ENCODE measurements around the gene OAT. TPM values are rescaled to one million over a fixed set of nuclear protein-coding genes. Genes with fewer than 3 reads are reported as not detected.

Gene OAT
- total RNA-seq, 2 donors from 2014 or later, result 33.4 to 37.5 TPM

GRCh38 chr10:124385627-124386185, 33.0 kb downstream of the OAT start:
- DNase-seq (ENCODE audit: low spot score) (no peak), ATAC-seq (no peak)
- H3K4me3 Mint-ChIP-seq, result no peak overlapping the region
- no peaks in the 10 kb centered on the region for H3K4me1 Mint-ChIP-seq (ENCODE audit: low read depth in 2 of 2)
- no peaks in the 10 kb centered on the region for H3K36me3 Mint-ChIP-seq
- H3K27me3 Mint-ChIP-seq, result peaks cover 11 to 20% of the 10 kb centered on the region in 2 donors
- no peak overlapping the region for H3K27ac Mint-ChIP-seq
- no peaks in the 10 kb centered on the region for H3K9me3 Mint-ChIP-seq

DNA sequence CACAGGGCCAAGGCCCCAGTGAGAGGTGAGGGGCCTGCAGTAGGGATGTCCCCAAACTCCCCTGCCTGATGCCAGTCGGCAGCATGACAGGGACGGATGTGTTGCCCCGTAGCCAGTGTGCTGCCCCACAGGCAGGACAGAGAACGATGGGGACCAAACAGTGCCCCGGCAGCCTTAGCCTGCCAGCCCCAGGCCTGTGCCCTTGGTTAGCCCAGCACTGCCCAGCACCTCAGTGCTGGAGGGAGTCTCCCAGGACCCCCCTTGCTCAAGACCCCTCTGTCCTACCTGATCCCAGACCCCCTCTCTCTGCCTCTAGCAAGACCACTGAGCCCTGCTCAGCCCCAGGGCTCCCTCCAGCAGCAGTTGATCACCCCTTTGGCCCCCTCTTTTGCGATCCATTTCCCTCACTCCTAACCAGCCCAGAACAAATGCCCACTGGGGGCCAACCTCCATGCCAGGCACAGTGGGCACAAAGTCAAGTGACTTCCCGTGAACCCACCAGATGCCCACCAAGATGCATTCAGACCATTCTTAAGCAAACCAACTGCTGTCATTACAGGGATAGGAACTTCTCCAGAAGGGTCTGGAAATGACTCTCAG, 34.0 kb downstream of the OAT start:
- Mint-ChIP-seq H3K27me3 (peaks cover 22 to 30% of the 10 kb centered on the region in 2 donors), H3K4me1 (ENCODE audit: low read depth in 2 of 2) (no peaks in the 10 kb centered on the region), H3K36me3 (no peaks in the 10 kb centered on the region), H3K9me3 (no peaks in the 10 kb centered on the region), H3K27ac (no peak overlapping the region), H3K4me3 (no peak overlapping the region)
- ATAC-seq (no peak), DNase-seq (ENCODE audit: low spot score) (no peak)

DNA sequence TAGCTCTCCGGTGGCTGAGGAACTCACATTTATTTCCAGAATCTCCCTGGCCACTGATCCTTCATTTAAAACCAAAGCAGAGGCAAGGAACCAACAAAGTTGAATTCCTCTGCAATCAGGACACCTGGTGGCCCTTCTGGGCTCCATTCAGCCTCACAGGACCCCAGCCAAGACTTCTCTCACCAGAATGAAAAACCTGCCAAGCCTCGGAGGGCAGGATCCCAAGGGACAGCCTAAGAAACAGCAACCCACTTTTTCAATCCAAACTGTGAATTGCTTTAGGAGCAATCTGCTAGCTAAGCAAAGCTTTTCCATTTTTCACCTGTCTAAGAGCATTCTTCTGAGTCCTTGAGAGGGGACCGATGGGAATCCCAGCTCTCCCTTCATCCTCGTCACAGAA, 34.6 kb downstream of the OAT start:
- Mint-ChIP-seq H3K27me3 (peaks cover 22 to 31% of the 10 kb centered on the region in 2 donors), H3K27ac (no peak overlapping the region), H3K4me3 (no peak overlapping the region), H3K9me3 (no peaks in the 10 kb centered on the region), H3K4me1 (ENCODE audit: low read depth in 2 of 2) (no peaks in the 10 kb centered on the region), H3K36me3 (no peaks in the 10 kb centered on the region)
- ATAC-seq, result no peak
- DNase-seq (ENCODE audit: low spot score), result no peak

- ATAC-seq, result no peak
- H3K9me3 Mint-ChIP-seq, result no peaks in the 10 kb centered on the region
These were observed 35.2 kb downstream of the OAT start for GRCh38 chr10:124383496-124383895.

GRCh38 chr10:124381011-124381611, 37.6 kb downstream of the OAT start:
- Mint-ChIP-seq H3K27me3 (peaks cover 37 to 41% of the 10 kb centered on the region in 2 donors), H3K4me3 (no peak overlapping the region), H3K27ac (no peak overlapping the region), H3K4me1 (ENCODE audit: low read depth in 2 of 2) (no peaks in the 10 kb centered on the region), H3K9me3 (no peaks in the 10 kb centered on the region), H3K36me3 (no peaks in the 10 kb centered on the region)
- DNase-seq (ENCODE audit: low spot score), result no peak
- no peak for ATAC-seq

More at GRCh38 chr10:124383496-124383895, 35.2 kb downstream of the OAT start:
- H3K27ac Mint-ChIP-seq, result no peak overlapping the region
- no peaks in the 10 kb centered on the region for H3K4me1 Mint-ChIP-seq (ENCODE audit: low read depth in 2 of 2)
- no peak overlapping the region for H3K4me3 Mint-ChIP-seq
- no peaks in the 10 kb centered on the region for H3K36me3 Mint-ChIP-seq
- no peak for DNase-seq (ENCODE audit: low spot score)
- H3K27me3 Mint-ChIP-seq, result peaks cover 27 to 33% of the 10 kb centered on the region in 2 donors

DNA sequence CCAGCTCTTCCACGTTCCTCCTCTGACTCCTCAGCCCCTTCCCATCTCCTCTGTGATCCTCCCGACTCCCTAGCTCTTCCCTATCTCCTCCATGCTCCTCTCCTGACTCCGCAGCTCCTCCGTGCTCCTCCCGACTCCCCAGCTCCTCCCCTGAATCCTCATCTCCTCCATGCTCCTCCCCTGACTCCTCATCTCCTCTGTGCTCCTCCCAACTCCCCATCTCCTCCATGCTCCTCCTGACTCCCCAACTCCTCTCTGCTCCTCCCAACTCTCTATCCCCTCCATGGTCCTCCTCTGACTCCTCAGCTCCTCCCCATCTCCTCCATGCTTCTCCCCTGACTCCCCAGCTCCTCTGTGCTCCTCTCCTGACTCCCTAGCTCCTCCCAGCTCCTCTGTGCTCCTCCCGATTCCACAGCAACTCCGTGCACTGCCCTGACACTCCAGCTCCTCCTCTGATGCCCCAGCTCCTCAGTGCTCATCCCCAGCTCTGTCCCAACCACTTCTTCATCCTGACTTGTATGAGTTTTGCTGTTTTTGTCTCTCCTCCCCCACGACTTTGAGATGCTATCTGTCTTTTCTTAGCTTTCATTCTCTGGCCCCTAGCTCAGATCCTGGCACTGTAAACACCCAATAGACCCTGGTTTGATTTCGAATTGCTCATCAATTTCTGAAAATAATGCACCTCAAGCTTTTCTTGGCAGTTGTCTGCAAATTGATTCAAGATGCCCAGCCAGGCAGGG, 38.3 kb downstream of the OAT start:
- Mint-ChIP-seq H3K36me3 (no peaks in the 10 kb centered on the region), H3K27me3 (peaks cover 37 to 41% of the 10 kb centered on the region in 2 donors), H3K4me1 (ENCODE audit: low read depth in 2 of 2) (no peaks in the 10 kb centered on the region), H3K27ac (no peak overlapping the region), H3K4me3 (no peak overlapping the region), H3K9me3 (no peaks in the 10 kb centered on the region)
- DNase-seq (ENCODE audit: low spot score) (no peak), ATAC-seq (no peak)

- no peaks in the 10 kb centered on the region for H3K4me1 Mint-ChIP-seq (ENCODE audit: low read depth in 2 of 2)
- H3K27me3 Mint-ChIP-seq, result peaks cover 36 to 37% of the 10 kb centered on the region in 2 donors
These were observed 39.0 kb downstream of the OAT start for GRCh38 chr10:124379609-124380193.

GRCh38 chr10:124378881-124379471, 39.7 kb downstream of the OAT start:
- no peaks in the 10 kb centered on the region for H3K9me3 Mint-ChIP-seq
- H3K4me1 Mint-ChIP-seq (ENCODE audit: low read depth in 2 of 2), result no peaks in the 10 kb centered on the region
- ATAC-seq (no peak), DNase-seq (ENCODE audit: low spot score) (no peak)
- peaks cover 35 to 42% of the 10 kb centered on the region in 2 donors for H3K27me3 Mint-ChIP-seq
- H3K27ac Mint-ChIP-seq, result no peak overlapping the region
- no peaks in the 10 kb centered on the region for H3K36me3 Mint-ChIP-seq
- H3K4me3 Mint-ChIP-seq, result no peak overlapping the region

More at GRCh38 chr10:124379609-124380193, 39.0 kb downstream of the OAT start:
- Mint-ChIP-seq H3K36me3 (no peaks in the 10 kb centered on the region), H3K27ac (no peak overlapping the region), H3K9me3 (no peaks in the 10 kb centered on the region), H3K4me3 (no peak overlapping the region)
- ATAC-seq (no peak), DNase-seq (ENCODE audit: low spot score) (no peak)

DNA sequence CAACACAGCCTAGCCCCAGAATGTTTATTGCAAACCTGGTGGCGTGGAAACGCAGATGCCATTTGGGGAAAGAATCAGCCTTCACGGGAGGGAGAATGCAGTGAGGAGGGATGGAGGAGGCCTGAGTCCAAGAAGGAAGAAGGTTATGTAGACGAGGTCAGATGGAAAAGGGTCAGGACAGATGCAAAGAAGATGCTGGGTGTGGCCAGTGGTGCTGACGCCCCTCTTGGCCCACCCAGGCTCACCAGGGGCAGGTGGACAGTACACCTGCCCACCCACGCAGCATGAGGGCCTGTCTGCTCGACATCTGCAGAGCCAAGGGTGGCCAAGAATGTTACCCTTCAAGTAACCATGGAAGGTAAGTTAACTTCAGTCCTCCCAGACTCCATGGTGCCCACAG, 40.5 kb downstream of the OAT start:
- ATAC-seq (no peak), DNase-seq (ENCODE audit: low spot score) (no peak)
- Mint-ChIP-seq H3K4me3 (no peak overlapping the region), H3K4me1 (ENCODE audit: low read depth in 2 of 2) (no peaks in the 10 kb centered on the region), H3K27me3 (peaks cover 33 to 48% of the 10 kb centered on the region in 2 donors), H3K36me3 (no peaks in the 10 kb centered on the region), H3K27ac (no peak overlapping the region), H3K9me3 (no peaks in the 10 kb centered on the region)

- H3K36me3 Mint-ChIP-seq, result no peaks in the 10 kb centered on the region
- H3K27me3 Mint-ChIP-seq, result peaks cover 34 to 52% of the 10 kb centered on the region in 2 donors
- no peaks in the 10 kb centered on the region for H3K4me1 Mint-ChIP-seq (ENCODE audit: low read depth in 2 of 2)
- no peaks in the 10 kb centered on the region for H3K9me3 Mint-ChIP-seq
- no peak overlapping the region for H3K27ac Mint-ChIP-seq
- ATAC-seq, result no peak
- DNase-seq (ENCODE audit: low spot score), result no peak
- no peak overlapping the region for H3K4me3 Mint-ChIP-seq
These were observed 41.6 kb downstream of the OAT start for GRCh38 chr10:124377101-124377500.

- H3K36me3 Mint-ChIP-seq, result no peaks in the 10 kb centered on the region
- peaks cover 35 to 47% of the 10 kb centered on the region in 2 donors for H3K27me3 Mint-ChIP-seq
- no peak overlapping the region for H3K4me3 Mint-ChIP-seq
- H3K9me3 Mint-ChIP-seq, result no peaks in the 10 kb centered on the region
- DNase-seq (ENCODE audit: low spot score) (no peak), ATAC-seq (no peak)
- no peak overlapping the region for H3K27ac Mint-ChIP-seq
- H3K4me1 Mint-ChIP-seq (ENCODE audit: low read depth in 2 of 2), result no peaks in the 10 kb centered on the region
These were observed 42.3 kb downstream of the OAT start for GRCh38 chr10:124376411-124376810.

DNA sequence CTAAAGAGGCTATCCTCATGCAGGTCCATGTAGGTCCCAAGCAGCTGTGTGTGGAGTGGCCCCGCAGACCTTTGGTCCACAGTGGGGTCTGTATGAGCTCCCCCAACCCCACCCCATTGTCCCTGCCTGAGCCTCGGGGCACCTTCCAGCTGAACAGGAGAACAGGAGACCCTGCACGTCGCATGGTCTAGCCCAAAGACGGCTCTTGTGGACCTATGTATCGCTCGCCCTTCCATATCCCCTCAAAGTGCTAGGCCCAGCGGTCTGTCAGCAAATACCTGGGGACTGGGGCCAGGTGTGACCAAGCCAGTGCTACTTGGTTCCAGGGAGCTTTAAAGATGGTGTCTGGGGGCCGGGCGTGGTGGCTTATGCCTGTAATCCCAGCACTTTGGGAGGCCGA, 43.0 kb downstream of the OAT start:
- DNase-seq (ENCODE audit: low spot score), result no peak
- Mint-ChIP-seq H3K9me3 (no peaks in the 10 kb centered on the region), H3K4me1 (ENCODE audit: low read depth in 2 of 2) (no peaks in the 10 kb centered on the region), H3K27ac (no peak overlapping the region), H3K4me3 (no peak overlapping the region), H3K27me3 (peaks cover 32 to 40% of the 10 kb centered on the region in 2 donors), H3K36me3 (no peaks in the 10 kb centered on the region)
- ATAC-seq, result no peak

- peaks cover 28 to 36% of the 10 kb centered on the region in 2 donors for H3K27me3 Mint-ChIP-seq
- no peak overlapping the region for H3K4me3 Mint-ChIP-seq
- no peaks in the 10 kb centered on the region for H3K36me3 Mint-ChIP-seq
- H3K27ac Mint-ChIP-seq, result no peak overlapping the region
- ATAC-seq (peak in 1 of 2 donors; percentile 24), DNase-seq (ENCODE audit: low spot score) (no peak)
- H3K9me3 Mint-ChIP-seq, result no peaks in the 10 kb centered on the region
- H3K4me1 Mint-ChIP-seq (ENCODE audit: low read depth in 2 of 2), result no peaks in the 10 kb centered on the region
These were observed 43.4 kb downstream of the OAT start for GRCh38 chr10:124375353-124375614.
